HL-60 (cell line): ENCODE results near the gene ENTR1.
"Not testable (repeated sequence)": the region's sequence is repeated elsewhere in the genome, so short reads cannot be mapped to it uniquely, and the experiment has no call there.

Experiments
- CTCF ChIP-seq: IDR thresholded peaks from one replicate; pipeline ENCODE4 v1.5.1; 2011; ENCODE audit warnings: low read length, control low read depth, inconsistent platforms; ENCODE audit not compliant: insufficient read depth
- POLR2AphosphoS5 ChIP-seq: IDR thresholded peaks from 2 replicates; pipeline ENCODE4 v1.6.1; 2012; ENCODE audit warnings: low read depth

DNA sequence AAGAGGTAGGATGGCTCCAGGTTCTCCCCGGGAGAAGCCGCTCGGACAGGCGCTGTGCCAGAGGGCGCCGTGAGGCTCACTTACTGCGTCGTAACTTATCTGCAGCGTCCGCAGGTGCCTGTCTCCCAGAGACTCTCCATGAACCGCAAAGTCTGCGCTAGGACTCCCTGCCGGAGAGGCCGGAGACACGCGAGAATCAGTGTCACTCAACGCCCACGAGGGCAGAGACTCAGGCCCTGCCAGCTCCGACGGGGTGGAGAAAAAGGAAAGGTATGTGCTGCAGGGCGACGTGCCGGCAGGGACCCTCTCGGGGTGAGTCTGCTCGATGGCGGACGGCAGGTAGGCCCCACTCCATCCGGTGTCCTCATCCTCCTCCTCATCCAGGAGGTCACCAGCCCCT is 3.4 kb downstream of the ENTR1 start:
- TF ChIP-seq CTCF, POLR2AphosphoS5: not testable (repeated sequence)
